ENCODE results near the gene TANC1.
"Not testable (repeated sequence)": the region's sequence is repeated elsewhere in the genome, so short reads cannot be mapped to it uniquely, and the experiment has no call there.

Gene TANC1

GRCh38 chr2:159124931-159125467 lies 156.6 kb downstream of the TANC1 start:
- no peak for DNase-seq

- DNase-seq: no peak
Measured at GRCh38 chr2:159125858-159126257, 157.4 kb downstream of the TANC1 start.

GRCh38 chr2:159126432-159127022 lies 158.1 kb downstream of the TANC1 start:
- DNase-seq: no peak

DNA sequence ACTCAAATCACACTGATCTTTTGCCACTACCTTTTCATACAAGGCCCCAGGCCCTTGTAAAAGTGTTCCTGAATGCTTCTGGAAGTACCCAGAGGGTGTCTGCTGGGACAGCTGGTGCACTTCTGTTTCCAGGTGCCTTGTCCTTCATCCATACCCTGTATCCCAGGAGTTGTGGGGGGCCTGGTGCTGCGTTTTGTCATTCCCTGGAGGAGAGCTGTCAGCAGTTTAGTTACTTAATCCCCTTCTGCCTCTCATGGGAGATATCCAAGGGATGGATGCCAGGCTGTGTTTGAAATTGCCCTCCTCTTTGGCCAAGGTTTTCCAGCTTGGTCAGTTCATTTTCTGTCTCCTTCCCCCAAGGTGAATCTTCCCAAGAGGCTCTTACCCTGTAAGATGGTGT lies 159.8 kb downstream of the TANC1 start:
- DNase-seq: no peak

DNA sequence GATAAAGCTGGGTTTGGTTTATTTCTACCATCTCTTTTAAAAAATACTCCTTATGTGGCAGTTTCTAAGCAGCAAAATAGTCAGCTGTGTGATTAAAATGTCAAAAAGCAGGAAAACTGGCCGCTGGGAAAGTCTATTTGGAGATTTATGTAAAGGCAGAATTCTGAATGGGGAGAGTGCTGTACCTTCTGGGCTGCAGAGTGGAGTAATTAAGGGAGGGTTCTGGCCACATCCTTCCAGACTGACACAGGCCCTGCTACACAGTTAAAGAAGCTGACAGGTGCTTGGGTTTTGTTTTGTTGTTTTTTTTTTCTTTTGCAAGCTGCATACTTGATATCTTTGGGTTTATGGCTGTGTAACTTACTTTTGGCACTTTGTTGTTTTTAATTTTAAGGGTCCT lies 160.8 kb downstream of the TANC1 start:
- no peak for DNase-seq

DNA sequence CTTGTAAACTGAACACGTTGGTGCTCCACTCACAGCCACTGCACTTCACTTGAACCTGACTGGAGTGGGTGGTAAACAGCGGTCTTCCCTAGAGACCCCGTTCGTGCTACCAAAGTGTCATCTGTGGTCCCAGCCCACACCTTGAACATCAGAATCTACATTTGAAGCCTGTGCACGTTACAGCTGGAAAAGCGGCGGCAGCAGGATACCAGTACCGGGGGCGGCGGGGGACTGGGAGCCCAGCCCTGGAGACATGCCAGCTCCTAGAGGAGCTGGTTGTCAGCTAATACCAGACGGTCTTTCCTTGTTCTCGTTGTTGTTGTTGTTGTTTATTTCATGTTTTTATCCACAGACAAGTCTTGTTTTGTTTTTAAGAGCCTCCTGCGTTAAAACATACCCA lies 161.4 kb downstream of the TANC1 start:
- DNase-seq: no peak

- no peak for DNase-seq
Measured at GRCh38 chr2:159130302-159130701, 161.9 kb downstream of the TANC1 start.

GRCh38 chr2:159131267-159131913 lies 162.9 kb downstream of the TANC1 start:
- no peak for DNase-seq

- DNase-seq: no peak
Measured at GRCh38 chr2:159131914-159132281, 163.5 kb downstream of the TANC1 start.

- DNase-seq: no peak
Measured at GRCh38 chr2:159133797-159134196, 165.4 kb downstream of the TANC1 start.

DNA sequence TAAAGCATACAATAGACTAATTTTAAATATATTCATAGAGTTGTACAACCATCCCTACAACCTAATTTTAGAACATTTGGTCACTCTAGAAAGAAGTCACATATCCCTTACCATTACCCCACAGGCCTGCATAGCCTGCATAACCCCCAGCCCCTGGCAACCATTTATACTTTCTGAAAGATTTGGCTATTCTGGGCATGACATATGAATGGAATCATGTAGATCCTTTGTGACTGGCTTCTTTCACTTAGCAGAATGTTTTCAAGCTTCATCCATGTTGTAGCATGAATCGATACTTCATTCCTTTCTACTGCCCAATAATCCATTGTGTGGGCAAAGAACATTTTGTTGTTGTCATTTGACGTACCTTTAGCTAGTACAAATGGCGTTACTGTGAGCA lies 166.5 kb downstream of the TANC1 start:
- no peak for DNase-seq

DNA sequence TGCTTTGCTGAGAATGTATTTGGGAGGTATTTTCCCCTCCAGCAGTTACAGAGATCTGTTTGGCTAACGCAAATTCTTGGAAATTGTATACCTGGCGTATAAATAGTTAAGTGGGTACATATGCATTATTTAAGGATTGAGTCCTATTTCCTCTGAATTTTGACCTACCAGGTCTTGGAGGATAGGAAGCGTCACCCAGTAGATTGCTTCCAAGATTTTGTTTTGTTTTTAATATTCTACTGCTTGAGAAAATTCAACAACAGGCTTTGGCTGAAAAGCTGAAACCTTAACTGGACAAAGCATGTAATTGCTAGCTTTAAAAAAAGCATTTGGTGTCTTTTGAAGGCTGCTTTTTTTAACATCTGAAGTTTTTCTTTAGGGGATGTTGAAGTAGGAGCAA lies 168.0 kb downstream of the TANC1 start:
- no peak for DNase-seq

DNA sequence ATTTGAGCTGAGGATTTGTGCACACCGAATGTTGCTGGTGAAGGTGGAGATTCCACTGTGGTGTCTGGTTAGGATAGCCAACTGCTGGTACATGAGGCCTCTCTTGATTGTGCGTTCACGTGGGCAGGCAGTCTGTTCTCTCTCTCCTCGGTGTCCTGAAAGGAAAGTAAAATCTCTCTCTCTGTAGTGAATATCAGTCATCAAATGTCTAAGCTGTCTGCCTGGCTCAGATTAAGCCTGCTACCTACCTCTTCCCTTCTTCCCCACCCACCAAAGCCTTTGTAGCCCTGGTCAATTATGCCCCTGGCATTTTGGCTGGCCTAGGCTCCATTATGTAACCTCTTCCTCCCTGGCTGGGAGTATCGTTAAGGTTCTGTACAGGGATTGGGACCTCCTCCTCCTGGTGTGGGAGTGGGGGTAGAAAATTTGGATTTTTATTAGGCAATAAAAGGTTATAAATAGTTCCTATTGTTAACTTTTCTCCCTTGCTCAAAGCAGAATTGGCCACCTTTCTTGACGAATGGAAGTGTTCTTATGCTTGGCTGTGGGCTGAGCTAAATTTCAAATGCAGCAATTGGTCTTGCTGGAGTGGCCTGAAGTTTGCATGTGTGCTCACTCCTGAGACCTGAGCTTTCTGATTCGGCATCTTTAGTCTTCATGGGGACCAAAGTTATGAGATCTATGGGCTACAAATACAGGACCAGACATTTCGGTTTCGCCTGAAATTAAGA lies 169.2 kb downstream of the TANC1 start:
- DNase-seq: no peak

DNA sequence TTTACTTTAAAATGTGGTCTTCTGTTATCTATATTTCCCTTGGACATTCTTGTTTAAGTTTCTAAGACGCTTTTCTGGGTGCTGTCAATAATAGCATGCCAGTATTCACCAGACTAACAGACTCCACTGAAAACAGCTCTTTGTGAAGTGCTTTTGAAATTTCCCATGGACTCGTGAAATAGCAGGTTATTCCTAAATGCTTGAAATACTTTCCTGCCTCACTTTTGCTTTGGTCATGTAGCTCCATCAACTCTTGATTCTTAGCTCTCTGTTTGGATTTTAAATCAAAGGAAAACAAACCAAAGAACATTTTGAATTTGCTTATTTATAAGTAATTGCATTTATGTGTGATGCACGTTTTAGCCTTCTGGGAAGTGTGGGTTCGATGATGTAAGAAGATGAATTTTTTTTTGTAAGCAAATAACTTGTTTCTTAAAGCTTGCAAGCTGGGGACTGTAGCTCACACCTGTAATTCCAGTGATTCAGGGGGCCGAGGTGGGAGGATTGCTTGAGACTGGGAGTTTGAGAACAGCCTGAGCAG lies 170.3 kb downstream of the TANC1 start:
- no peak for DNase-seq

DNA sequence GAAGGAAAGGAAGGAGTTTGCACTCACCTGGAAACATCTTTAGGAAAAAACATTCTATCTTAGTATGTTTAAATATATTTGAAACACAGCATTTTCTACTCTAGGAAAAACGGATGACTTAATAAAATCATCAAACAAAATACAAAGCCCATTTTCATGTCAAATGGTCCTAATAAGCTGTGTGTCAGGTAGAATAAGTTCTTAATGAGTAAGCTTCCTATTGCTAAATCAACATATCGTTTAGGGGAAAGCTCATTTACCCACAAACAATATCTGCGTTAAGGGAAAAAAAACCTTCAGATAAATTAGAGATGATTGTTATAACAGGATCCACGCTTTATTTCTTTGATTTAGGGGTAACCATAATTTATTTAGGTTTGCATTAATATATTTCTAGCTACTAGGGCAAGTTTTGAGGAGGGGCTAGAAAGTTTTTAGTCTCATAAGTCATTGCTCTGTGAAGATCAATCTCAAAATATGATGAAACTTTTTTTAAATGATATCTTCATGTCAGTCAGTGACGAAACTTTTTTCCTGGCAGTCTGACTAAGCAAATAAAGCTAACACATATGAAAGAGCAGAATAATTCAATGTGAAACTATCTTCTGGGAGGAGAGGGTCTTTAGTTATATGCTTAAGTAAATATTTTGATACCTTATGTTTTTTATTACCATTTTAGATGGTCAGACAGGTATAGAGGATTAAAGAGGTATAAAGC lies 170.9 kb downstream of the TANC1 start:
- no peak for DNase-seq

DNA sequence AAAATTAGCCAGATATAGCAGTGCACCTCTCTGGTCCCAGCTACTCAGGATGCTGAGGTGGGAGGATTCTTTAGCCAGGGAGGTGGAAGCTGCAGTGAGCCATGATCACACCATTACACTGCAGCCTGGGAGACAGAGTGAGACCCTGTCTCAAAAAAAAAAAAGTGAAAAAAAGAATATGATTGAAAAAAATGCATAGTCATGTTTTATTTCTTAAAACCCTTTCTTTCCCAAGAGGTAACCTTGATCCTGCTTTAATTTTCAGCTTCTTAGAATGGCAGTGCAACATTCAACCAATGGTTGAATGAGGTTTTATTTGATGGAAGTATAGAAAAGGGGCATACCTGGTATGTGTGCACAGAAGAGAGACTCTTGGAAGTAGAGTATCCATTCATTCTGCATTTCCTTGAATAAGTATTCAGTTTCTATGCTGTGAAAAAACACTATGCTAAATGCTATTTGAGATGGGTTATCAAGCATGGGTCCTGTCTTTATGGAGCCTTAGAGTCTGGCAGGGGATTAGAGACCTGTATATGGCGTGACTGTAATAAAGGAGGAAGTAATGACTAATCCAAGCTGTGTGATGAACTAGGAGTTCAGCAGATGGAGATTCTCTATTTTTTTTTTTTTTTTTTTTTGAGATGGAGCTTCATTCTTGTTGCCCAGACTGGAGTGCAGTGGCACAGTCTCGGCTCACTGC lies 171.8 kb downstream of the TANC1 start:
- no peak for DNase-seq

GRCh38 chr2:159140821-159141220 lies 172.4 kb downstream of the TANC1 start:
- not testable (repeated sequence) for DNase-seq

DNA sequence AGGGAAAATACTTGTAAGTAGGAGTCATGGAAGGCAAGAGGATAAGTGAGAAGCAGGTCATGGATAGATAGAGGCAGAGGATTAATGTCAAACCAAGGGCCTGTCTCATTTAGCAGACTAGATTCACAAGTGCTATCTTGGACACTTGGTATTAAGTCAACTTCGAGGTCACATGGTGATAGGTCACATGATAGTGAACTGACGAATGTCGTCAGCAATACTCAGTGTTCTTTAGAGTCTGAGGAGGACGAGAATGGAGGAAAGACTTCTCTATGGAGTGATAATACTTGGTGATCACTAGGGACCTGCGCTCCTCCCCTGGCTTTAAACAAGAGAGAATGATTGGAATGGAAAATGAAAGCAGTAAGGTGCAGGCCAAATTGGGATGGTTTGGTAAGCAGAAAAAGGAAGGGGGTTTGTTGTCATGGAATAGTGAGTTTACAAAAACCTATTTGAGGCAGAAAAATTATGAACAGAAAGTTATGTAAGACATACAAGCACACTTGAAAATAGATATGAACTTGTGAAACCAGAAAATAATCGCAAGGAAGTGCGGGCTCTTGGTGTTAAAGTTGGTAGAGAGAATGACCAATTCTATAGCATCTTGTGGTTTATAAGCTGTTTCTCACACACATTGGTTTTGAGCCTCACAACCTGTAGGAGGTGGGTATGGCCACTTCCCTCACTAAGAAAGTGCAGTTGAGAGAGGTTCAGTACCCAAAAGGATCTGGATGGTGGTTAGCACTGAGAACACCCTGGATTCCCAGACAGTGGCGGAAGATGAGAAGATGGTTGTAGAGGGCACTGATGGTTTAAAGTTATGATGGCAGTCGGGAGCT lies 176.6 kb downstream of the TANC1 start:
- DNase-seq: no peak

GRCh38 chr2:159145745-159146354 lies 177.4 kb downstream of the TANC1 start:
- DNase-seq: no peak

DNA sequence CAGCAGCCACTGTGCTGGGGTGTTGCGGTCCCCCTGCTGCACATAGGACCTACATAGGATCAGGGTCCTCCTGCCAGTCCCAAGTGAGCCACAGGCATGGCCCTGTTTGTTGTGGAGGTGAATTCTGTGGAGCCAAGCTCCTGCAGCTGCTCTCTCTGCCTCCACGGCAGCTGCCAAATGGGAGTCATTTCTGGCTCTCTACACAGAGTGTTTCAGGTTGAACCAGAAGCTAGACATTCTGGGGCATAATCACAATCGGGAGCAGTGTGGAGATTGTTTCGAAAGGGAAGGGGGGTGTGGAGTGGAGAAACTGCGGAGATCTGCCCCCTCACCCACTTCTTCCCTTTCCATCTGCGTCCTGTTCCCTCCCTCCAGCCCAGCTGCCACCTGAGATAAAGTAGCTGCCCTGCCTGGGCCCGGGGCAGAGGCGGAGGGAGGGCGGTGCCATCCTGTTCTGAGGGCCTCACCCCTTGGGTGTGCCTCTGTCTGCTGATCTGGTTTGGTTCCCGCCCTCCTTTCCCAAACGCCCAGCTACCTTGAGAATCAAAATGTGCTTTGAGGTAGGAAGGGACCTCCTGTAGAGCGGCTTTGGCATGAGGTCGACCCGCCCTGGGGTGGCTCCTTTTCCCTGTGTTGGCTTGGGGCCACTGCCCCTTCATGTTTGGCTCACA lies 178.7 kb downstream of the TANC1 start:
- peak in 1 of 4 experiments; percentile 4 for DNase-seq

DNA sequence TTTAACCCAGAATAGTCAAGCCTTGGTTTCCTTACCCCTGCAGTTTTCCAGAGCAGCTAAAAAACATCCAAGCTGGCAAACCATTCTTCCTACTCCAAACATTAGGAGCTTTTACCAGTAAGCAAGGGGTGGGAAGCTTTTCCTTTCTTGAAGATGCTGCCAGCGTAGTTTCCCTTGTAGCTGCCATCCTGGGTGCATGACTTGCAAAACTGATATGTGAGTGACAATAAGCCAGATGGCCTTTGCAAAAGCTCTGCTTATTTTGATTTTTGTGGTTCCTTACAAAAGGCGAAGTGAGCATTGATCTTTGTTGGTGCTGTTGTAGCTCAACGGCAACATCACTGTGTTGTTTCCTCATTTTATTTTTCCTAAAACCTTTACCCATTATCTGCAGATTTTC lies 179.2 kb downstream of the TANC1 start:
- DNase-seq: no peak
